GM21528 (cell line): ENCODE data around the gene ASCC1.
"Not testable (repeated sequence)": the region's sequence is repeated elsewhere in the genome, so short reads cannot be mapped to it uniquely, and the experiment has no call there.

ENCODE experiments used
- ATAC-seq: cut with Tn5 transposase; IDR thresholded peaks from one replicate; pipeline ENCODE4 v1.9.1; 2021; ENCODE audit warnings: mild to moderate bottlenecking, moderate library complexity; ENCODE audit not compliant: unreplicated experiment, low FRiP score

The ASCC1 gene

DNA sequence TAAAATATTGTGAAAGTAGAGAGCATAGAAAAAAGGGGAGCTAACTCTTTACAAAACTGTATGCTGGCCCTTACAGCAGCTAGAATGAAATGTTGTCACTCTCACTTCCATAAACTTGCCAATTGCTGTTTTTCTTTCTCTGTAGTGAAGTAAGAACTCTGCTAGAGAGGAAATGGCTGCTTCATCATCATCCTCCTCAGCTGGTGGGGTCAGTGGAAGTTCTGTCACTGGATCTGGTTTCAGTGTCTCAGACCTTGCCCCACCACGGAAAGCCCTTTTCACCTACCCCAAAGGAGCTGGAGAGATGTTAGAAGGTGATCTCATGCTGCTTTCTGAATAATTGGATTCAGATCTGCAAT is 7.6 kb upstream of the ASCC1 start:
- ATAC-seq, result no peak

DNA sequence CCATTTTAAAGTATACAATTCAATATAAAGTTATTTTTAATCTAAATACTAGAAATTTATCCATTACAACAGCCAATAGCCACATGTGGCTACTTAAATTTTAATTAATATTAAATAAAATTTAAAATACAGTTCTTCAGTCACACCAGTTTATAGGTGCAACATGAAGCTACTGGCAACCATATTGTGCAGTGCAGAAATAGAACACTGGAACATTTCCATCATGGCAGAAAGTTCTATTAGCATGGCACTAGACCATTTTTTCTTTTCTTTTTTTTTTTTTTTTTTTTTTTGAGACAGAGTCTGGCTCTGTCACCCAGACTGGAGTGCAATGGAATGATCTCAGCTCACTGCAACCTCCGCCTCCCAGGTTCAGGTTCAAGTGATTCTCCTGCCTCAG is 5.2 kb upstream of the ASCC1 start:
- no peak for ATAC-seq

DNA sequence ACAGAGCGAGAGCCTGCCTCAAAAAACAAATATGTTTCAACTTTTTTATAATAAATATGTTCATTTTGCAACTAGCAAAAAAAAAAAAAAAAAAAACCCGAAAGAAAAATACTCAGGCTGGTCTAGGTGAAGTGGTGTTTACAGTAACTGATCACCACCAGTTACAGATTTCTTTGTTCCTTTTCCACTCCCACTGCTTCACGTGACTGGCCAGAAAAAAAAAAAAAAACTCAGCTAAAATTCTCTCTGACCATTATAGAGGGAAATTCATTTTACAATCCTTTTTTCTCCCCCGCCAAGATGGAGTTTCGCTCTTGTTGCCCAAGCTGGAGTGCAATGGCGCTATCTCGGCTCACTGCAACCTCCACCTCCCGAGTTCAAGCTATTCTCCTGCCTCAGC is 4.6 kb upstream of the ASCC1 start:
- no peak for ATAC-seq

DNA sequence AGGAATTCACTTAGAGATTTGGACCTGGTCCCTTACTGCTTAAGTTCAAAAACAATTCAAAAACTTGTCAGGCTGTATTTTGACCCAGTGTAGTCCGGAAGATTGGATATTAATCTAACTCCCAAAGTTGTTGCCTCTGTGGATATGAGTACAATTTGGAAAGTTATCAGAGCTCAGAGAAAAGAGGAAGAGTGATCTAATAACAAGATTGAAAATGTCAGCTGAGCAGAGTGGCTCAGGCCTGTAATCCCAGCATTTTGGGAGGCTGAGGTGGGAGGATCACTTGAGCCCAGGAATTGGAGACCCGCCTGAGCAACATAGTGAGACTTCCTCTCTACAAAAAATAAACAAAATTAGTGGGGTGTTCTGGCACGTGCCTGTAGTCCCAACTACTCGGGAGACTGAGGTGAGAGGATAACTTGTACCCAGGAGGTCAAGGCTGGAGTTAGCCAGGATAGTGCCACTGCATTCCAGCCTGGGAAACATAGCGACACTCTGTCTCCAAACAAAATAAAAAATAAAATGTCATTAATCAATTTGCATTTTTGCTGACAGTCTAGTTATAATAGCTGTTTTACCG is 3.2 kb upstream of the ASCC1 start:
- no peak for ATAC-seq

DNA sequence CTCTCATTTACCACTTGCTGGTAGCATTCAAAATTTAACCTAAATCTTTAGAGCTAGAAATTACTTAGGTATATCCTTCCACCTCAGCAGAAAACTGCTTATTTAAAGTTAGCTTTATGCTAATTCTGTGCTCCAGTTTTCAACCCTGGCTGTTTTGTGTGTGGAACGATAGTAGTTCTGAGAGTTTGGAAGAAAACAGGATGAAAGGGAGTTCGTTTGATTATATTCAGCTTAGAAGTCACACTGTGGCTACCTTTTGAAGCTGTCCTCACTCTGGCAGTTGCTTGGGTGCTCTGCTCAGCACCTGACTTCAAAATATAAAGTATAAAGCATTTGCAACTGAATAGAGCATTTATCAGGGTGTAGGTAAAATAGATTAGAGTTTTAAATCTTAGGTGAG is 2.6 kb upstream of the ASCC1 start:
- no peak for ATAC-seq

DNA sequence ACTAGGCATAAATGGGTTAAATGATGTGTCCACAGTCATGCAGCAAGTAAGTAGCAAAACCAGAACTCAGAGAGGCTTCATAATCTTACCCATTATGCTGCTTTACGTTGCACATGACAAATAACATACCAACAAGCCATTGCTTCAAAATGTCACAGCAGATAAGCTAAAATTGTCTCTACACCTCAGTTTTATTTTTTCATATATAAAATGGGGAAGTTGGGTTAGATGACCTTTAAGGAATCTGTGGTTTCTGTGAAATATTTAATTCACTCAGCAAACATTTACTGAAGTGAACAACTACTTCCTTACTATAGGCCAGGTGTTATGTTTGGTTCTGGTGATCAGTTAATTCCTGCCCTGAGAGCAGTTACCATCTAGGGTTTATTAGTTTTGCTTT is 2.2 kb upstream of the ASCC1 start:
- ATAC-seq, result no peak

DNA sequence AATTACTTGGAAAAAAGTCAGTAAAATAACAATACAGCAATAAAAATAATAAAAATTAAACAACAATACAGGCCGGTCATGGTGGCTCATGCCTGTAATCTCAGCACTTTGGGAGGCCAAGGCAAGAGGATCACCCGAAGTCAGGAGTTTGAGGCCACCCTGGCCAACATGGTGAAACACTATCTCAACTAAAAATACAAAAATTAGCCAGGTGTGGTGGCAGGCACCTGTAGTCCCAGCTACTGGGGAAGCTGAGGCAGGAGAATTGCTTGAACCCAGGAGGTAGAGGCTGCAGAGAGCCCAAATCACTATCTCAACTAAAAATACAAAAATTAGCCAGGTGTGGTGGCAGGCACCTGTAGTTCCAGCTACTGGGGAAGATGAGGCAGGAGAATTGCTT is 4.2 kb downstream of the ASCC1 start:
- ATAC-seq, result not testable (repeated sequence)

DNA sequence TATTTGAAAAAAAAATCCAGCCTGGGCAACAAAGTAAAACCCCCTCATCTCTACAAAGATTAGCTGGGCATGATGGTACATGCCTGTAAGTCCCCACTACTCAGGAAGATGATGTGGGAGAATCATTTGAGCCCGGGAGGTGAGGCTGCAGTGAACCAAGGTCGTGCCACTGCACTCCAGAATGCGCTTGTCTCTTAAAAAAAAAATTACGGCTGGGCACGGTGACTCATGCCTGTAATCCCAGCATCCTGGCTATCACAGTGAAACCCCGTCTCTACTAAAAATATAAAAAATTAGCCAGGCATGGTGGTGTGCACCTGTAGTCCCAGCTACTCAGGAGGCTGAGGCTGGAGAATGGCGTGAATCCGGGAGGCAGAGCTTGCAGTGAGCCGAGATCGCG is 4.7 kb downstream of the ASCC1 start:
- not testable (repeated sequence) for ATAC-seq

DNA sequence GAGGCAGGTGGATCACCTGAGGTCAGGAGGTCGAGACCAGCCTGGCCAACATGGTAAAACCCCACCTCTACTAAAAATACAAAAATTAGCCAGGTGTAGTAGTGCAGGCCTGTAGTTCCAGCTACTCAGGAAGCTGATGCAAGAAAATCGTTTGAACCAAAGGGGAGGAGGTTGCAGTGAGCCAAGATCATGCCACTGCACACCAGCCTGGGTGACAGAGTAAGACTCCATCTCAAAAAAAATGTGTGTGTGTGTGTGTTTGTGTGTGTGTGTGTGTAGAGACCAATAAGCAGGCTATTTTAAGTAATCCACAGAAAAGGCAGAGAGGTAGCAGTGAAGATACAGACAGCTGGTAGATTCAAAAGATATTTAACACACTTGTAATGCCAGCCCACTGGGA is 7.5 kb downstream of the ASCC1 start:
- ATAC-seq, result not testable (repeated sequence)

DNA sequence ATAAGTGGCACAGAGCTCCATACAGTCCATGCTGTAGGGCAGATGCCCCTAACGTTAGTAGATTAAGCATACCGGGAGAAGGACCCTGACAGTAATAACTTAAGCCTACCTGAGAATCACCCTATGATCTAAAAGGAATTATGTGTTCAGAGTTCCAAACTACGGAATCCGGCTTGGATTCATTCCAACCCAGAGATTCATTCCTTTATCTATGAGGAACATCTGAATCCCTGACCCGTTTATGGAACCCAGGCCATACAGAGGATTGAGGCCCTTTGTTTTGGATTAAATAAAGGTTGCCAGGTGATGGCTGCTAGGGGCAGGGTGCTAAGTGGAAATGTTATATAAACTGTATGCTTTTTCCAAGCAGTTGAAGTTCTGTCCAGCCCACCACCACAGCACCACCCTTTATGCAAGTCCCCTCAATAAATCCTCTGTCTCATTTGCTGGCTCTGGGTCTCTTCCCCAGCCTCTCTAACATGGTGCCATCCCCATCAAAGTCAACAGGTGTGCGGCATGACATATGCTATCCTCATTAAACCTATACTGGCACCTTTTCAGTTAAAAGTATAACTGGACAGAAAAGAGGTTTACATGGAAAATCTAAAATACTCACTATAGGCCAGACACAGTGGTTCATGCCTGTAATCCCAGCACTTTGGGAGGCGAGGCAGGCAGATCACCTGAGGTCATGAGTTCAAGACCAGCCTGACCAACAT is 9.4 kb downstream of the ASCC1 start:
- ATAC-seq, result no peak

DNA sequence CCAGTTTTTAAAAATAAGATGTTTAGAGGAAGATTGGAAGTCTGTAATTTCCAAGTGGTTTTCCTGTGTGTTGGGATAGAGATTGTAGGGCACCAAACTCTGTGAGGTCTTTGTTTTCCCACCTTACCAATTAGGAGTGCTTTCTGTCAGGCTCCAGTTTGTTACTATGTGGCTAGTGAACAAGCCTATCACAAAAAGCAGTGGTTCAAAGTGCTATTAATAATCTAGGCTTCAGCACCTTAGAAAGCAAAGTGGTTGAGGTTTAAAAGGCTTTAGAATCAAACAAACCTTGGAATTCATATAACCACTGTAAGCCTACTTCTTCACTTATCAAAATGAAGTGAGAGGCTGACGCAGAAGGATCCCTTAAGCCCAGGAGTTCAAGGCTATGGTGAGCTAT is 11.4 kb downstream of the ASCC1 start:
- no peak for ATAC-seq

DNA sequence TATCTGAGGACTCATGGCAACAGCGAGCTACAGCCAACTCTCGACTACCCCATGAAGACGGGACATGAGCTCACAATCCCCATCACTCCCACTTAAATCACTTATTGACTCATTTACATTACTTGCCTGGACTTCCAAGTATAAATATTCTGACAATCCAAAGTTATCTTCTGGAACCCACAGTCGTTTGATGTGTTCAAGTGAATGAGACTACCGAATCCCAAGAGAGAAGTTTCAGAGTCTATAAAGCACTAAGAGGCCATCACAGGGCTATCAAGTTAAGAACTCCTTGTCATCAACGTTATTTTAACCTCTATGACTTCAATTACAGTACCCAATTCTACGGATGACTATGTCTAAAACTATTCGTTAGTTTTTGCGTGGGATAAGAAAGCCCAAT is 11.8 kb downstream of the ASCC1 start:
- no peak for ATAC-seq

DNA sequence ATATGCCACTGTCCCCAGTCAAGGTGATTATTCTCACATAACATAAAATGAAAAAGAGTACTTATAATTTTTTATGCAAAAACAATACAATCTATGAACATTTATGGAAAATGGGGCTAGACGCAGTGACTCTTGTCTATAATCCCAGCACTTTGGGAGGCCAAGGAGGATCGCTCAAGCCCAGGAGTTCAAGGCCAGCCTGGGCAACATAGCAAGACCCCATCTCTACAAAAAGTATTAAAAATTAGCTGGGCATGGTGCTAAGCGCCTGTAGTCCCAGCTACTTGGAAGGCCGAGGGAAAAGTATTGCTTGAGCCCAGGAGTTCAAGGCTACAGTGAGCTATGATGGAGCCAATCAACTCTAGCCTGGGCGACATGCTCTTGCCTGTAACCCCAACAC is 14.8 kb downstream of the ASCC1 start:
- no peak for ATAC-seq

DNA sequence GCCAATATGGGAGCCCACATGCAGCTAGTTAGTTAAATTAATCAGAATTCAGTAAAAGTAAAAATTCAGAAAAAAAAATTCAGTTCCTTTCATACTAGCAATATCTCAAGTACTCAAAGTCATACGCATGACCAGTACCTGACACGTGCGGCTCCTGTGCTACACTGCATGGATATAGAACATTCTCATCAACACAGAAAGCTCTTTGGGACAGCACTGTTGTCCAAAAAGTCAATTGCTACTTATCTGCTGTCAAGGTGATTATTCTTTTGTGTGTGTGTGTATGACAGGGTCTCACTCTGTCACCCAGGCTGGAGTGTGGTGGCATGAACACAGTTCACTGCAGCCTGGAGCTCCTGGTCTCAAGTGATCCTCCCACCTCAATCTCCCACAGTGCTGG is 15.2 kb downstream of the ASCC1 start:
- ATAC-seq, result no peak

DNA sequence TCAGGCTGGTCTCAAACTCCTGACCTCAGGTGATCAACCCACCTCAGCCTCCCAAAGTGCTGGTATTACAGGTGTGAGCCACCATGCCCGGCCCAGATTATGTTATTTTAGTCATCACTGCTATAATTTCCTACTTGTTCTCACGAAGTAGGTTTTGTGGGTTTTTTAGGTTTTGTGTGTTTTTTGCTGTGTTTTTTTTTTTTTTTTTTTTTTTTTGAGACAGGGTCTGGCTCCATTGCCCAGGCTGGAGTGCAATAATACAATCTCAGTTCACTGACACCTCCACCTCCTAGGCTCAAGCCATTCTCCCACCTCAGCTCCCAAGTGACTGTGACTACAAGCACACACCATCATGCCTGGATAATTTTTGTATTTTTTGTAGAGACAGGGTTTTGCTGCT is 21.1 kb downstream of the ASCC1 start:
- ATAC-seq, result no peak

DNA sequence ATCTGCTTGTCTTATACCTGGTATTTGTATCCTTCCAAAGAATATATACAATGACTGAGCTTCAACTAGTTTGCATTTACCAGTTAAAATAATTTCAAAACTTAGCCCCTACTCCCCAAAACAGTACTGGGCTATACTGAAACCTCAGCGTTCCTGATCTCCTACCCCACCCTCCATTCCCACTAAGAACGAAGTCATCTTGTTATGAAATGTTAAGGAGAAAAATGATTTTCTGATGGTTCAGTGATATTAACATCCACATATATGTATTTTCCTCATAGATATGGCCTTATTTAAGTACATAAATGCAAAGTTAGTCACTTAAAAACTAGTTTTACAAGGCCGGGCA is 29.1 kb downstream of the ASCC1 start:
- no peak for ATAC-seq

DNA sequence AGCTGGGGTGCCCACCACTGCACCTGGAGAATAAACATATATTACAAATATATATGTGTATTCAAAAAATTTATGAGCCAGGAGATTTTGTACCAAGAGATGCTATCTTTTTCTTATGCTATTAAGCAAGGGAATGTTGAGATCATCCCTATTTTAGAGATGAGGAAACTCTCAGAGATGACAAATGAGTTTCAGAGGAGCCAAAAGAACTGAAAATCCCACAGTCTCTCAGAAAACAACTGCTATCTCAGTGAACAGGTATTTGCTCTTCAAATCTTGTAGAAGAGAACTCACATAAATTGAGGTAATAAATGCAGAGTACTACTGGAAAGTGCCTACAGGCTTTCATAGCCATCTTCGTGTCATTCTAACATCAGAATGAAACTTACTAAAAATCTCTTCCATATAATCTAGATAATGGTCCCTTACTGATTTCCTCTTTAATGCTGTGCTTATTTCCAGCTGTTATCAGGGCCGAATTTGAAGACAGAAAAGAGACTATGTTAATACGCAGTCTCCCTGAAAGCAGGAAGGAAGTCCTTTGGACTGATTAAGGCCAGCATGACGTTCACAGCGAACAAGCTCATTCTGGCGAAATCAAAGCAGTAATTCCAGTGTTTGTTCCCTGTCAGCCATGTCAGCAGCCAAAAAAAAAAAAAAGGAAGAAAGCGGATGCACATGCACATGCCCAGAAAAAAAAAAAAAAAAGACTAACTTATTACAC is 29.7 kb downstream of the ASCC1 start:
- no peak for ATAC-seq

DNA sequence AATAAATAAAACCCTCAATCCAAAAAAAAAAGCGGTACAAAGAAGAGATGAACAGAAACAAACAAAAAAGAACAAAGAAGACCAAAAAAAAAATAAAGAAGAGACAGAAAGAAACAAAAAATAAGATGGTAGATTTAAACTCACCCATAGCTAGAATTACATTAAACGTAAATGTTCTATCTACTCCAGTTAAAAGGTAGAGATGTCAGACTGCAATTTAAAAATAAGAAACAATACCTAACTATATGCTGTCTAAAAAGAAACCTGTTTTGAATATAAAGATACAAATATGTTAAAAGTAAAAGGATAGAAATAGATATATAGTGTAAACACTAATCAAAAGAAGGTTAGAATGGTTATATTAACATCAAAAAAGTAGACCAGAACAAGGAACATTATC is 31.9 kb downstream of the ASCC1 start:
- no peak for ATAC-seq

DNA sequence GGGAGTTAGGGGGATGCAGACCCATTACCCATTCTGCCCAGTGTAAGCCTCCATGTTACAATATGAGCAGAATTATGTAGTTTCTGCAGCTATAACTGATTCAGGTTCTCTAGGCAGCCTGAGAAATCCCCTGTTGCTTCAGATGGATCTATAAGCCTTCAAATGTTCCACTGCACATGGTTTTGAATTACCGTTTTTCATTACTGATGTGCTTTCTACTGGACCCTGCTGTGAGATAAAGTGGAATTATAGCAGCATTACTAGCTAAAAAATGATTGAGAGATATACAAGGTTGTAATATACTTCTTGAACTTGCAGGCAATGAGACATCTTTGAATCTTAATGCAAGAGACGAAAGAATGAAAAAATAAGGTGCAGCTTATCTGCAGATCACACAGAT is 38.6 kb downstream of the ASCC1 start:
- no peak for ATAC-seq

DNA sequence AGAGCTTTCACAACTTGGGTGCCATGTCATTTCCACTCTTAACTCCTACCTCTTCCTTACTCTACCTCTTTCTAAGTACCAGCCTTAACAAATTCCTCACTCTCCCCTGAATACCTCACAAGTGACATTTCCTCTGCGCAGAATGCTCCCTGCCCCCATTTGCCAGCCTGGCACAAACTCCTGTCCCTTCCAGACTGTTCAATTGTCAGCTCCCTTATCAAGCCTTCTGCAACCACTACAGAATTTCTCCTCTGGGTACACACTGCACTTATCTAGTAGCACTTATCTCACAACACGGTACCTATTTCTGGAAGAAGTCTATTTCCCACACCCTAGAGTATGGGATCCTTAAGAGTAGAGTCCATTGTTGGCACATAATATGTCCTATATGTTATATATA is 39.4 kb downstream of the ASCC1 start:
- ATAC-seq, result no peak

DNA sequence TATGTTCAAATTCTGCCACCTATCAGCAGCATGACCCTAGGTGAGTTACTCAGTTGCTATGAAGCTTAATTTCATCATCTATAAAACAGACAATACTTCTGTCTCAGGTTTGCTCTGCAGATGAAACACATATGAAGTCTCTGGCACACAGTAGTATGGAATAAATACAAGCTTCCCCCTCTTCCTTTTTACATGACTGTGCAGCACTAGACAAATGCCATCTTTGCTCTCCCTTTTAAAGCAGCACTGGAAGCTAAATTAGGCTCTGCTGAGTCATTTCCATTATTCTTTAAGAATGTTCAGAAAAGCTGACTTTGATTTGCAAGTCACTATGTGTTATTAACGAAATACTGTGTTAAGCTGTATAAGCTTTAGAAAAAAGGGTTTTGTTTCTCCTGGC is 40.9 kb downstream of the ASCC1 start:
- no peak for ATAC-seq

DNA sequence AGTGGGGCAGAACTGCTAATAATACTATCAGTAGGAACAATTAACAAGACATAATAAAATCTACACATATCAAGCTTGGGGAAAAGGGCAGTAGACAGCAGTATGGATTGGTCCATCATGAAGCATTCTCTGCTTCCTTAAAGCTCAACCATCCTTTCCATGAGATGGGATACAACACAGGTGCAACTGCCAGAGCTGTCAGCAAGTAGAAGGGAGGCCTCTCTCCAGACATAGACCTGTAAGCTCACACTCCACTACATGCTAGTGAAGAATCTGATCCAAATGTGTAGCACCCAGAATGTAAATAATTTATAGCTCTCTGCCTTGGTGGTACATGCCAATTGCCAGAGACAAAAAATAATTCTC is 41.8 kb downstream of the ASCC1 start:
- peak; percentile 2 for ATAC-seq
